ENCODE results near the gene SSC5D.

- TF ChIP-seq CTCF (IDR thresholded peaks at IDR 0.05 in 2 of 3, conservative IDR thresholded peaks at IDR 0.05 in 1 of 3; ENCODE audit: borderline replicate concordance in 1 of 3, insufficient read depth in 1 of 3, low read depth in 2 of 3, low read length in 2 of 3) (no peak), POLR2A (IDR thresholded peaks at IDR 0.05; ENCODE audit: borderline replicate concordance, extremely low read depth, insufficient read depth, insufficient read length) (no peak), ZFX (IDR thresholded peaks at IDR 0.05) (no peak), POLR2AphosphoS5 (IDR thresholded peaks at IDR 0.05; ENCODE audit: low read depth, low read length) (no peak), EZH2 (IDR thresholded peaks at IDR 0.05) (no peak), ELF1 (IDR thresholded peaks at IDR 0.05; ENCODE audit: borderline replicate concordance, low read depth) (no peak), YY1 (IDR thresholded peaks at IDR 0.05; ENCODE audit: extremely low read depth, insufficient replicate concordance, low read depth, low read length) (no peak)
Measured at GRCh38 chr19:55481794-55482155, 6.5 kb upstream of the SSC5D start.
